HG02678 (cell line): ENCODE measurements around the gene KCTD10.
"Not testable (repeated sequence)": the region's sequence is repeated elsewhere in the genome, so short reads cannot be mapped to it uniquely, and the experiment has no call there.

Experiments
- ATAC-seq: cut with Tn5 transposase; IDR thresholded peaks from one replicate; pipeline ENCODE4 v1.9.1; 2021; ENCODE audit warnings: mild to moderate bottlenecking, moderate library complexity; ENCODE audit not compliant: unreplicated experiment

KCTD10 gene

DNA sequence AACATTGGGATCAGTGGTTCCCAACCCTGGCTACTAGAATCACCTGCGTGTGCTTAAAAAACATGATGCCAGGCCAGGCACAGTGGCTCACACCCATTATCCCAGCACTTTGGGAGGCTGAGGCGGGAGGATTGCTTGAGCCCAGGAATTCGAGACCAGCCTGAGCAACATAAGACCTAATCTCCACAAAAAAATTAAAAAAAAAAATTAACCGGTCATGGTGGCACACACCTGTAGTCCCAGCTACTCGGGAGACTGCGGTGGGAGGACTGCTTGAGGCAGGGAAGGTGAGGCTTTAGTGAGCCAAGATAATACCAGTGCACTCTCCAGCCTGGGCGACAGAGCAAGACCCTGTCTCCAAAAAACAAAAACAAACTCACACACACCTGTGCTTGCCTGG is 2.0 kb downstream of the KCTD10 start:
- ATAC-seq = no peak

DNA sequence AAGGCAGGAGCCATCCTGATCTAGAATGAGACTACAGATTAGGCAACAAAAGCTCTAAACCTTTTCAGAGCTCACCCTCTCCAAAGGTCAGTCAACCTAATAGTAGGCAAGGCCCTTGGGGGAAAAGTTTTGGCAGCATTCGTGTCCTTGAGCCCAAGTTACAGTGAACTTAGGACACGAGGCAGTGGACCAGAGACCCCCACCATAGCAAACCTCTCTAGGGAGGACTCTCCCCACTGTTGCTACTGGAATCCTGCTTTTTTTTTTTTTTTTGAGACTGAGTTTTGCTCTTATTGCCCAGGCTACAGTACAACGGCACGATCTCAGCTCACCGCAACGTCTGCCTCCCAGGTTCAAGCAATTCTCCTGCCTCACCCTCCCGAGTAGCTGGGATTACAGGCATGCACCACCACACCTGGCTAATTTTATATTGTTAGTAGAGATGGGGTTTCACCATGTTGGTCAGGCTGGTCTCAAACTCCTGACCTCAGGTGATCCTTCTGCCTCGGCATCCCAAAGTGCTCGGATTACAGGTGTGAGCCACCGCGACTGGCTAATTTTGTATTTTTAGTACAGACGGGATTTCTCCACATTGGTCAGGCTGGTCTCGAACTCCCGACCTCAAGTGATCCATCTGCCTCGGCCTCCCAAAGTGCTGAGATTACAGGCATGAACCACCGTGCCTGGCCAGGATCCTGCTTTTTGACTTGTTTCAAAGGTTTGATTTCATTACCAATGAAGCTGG is 3.4 kb downstream of the KCTD10 start:
- not testable (repeated sequence) for ATAC-seq

DNA sequence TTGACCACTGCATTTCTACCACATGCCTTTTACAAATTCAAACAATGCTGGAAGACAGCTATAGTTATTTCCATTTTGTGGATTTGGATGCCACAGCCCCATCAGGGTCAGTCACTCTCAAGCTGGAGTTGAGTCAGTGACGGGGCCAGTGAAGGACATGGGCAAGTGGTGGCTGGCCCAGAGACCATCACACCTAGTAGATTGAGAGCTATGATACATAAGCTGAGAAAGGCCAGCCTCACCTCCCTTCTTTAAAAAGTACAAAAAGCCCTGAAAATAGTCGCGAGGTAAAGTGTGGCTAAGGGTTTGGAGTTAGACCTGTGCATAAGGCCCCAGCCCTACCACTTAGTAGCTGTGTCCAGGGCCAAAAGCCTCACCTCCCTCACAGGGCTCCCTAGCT is 4.1 kb downstream of the KCTD10 start:
- no peak for ATAC-seq

DNA sequence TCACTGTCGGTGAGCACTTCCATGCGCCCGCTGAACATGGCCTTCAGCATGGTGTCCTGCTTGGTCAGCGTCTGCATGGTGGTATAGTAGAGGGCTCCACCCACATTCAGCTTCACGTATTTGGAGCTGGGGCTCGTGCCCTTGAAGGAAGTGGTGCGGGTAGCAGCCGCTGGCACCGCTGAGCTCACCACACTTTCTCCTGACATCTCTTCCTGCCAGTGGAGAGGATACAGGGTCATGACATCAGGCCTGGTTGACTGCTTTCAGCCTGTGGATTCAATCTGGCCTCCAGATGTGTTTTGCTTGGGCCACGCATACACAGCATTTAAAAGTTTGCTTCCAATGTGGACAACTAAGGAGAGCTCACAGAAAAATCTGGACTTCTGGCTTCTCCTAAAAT is 7.6 kb downstream of the KCTD10 start:
- no peak for ATAC-seq

DNA sequence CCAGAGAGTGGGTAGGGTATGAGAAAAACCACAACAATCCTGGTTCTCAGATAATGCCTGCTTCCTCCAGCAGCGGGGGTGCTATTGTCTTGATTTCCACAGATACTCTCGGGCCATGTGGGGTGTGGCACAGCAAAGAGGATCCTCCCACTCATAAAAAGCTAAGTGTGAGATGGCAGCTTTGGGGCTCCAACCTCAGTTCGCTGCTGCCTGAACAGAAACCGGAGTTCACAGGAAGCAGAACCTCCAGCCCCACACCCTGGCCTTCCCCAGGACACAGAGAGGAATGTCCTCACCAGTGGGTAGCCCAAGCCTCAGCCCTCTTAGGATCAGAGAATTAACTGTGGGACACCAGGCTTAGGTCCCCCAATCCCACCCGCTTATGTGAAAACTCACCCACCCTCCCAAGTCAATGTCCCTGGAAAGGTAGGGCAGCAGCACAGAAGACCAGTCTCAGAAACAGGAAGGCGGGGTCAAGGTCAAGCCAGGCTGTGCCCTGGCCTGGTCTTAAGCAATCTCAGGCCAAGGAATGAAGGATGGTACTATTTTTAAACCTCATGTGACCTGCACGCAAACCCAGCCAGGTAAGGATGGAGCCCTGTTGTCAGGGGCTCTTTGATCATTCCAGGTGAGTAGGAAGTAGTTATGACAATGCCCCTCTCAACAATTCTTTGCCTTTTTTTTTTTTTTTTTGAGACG is 9.0 kb downstream of the KCTD10 start:
- no peak for ATAC-seq

DNA sequence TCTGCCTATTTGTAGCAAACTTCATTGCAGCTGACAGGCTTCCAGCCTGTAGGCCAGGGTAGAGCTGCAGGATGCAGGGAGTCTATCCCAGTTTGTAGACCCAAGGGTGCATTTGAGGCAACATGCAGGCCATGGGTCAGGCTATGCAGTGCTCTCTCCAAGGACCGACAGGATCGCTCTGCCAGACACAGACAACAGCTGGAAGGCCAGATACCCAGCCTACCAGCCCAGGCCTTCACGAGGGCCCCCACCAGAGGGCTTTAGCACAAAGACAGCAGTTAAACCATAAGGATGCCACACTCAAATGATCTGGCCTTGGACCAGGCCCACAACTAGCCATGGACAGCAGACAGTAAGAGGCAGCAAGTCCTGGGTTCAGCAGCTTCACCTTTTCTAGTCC is 10.3 kb downstream of the KCTD10 start:
- no peak for ATAC-seq

DNA sequence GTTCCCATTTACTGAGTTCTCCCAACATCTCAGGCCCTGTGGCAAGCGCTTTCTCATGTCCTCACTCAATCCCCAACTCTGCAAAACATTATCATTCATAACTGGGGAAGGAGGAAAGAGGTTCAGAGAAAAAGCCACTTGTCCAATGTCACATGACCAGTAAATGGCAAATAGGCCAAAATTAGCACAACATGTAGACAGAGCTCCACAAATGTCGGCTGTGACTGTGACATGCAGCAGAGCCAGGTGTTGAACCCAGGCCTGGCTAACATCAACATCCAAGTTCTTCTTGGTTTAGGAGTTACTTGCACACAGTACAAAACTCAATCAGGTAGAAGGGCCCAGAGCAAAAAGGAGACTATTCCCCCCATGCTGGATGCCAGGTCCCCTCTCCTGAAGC is 10.8 kb downstream of the KCTD10 start:
- no peak for ATAC-seq

DNA sequence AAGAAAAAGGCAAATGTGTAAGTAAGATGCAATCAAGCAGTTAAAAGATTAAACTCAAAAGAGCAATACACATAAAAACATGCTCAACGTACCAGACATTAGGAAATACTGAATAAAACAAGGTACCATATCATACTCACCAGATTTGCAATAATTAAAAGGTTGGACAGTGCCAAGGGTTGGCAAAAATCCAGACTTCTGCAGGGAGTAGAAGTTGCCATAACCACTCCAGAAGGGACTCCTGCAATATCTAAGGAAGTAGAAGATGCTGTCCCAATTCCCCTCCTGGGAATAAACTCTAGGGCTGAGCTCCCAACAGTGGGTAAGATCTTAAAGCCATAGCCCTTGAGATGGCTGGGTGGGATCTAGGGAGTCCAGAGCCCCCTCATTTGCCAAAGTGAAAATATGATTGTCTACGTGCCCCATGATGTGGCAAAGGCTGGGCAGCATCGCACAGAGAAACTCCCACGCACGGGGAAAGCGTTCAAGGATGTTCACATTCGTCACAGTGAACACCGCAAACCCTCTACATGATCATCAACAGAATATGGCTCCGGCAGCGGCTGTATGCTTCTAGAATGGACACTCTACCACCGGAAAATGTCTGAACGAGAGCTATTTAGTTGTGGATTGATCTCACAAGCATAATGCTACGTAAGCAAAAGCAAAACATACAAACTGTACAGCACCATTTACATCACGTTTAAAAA is 12.3 kb downstream of the KCTD10 start:
- ATAC-seq = no peak

DNA sequence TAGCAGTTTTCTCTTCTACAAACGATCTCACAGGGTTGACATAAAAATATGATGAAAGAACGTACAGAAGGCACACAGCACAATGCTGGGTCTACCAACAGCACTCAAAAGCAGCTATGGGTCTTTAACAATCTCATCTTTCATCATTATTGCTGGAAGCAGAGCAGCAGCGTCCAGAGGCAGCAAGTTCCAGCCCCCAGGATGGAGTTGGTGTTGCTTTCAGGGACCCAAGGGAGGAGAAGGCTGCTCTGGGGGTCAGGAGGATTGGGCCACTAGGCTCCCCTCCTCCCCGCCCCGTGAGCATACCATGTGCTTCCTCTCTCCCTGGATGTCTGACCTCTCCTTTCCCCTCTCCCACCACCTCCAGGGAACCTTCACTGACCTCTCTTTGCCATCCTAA is 13.3 kb downstream of the KCTD10 start:
- ATAC-seq = no peak

DNA sequence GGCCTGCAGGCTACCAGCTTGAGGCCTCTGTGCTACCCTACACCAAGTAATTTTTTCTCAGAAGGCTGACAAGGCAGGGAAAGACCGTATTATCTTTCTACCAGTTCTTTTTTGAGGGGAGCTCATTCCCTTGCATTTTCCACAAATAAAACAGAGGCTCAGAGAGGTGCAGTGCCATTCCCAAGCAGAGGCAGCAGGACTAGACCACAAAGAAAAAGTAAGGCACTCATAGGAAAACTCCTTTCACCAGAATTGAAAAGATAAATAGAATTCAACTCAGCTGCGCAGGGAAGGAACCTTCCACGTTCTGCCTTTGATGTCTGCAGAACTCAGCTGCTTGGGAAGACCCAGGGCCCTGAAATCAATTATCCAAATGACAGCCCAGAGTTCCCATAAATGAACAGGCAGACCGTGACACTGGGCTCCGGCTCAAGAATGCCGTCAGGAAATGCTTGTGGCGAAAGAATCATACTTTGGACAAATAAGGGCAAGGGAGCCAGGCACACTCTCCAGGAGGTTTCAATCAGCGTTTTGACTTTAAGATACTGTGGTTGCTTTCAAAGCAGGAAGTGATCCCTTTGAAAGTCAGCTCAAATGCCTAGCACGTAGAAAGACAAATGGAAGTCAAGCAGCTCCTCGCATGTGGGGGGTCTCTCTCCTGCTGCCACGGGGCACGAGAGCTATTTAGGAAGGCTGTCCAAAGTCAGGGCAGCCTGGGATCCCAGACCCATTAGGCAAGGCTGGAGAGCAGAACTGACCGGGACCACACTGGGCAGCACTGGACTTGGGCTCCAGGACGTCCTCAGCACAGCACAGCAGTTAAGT is 14.0 kb downstream of the KCTD10 start:
- no peak for ATAC-seq

DNA sequence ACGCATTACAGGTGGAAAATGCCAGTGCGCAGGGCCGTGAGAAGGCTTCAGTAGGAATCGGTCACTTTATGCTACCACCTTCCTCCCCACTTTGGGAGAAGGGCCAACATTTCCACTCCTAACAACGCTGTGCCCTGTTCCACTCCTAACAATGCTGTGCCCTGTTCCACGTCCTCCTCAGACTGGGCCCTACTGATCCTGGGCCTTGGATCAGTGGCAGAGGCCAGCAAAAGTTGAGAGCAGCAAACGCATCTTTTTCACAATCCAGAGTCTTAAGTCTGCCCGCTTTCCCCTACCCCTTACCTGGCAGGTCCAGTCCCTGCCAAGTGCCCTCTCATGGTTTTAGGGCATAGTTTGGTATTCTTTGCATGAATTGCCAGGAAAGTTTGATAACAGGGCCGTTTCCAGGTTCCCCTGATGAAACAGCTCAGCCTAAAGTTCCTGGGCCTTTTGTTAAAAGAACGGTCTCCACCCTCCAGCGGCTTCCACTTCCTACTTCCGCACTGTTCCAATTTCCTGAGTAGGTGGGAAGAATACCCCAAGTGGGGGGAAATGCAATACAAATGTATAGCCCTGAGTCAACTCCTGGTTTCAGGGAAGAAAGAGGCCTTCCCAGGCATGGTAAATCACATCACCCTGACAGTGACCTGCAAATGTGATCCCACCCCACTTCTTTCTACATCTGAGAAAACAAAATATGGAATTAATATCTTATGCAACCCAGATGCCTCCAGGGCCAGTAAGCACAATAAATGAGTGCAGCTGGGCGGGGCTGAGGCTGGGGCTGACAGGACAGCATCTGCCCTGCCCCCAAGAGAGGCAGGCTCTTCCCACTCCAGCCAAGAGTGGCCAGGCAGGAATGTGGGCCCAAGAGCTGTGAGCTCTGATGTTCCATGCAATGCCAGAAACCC is 15.0 kb downstream of the KCTD10 start:
- ATAC-seq = no peak

DNA sequence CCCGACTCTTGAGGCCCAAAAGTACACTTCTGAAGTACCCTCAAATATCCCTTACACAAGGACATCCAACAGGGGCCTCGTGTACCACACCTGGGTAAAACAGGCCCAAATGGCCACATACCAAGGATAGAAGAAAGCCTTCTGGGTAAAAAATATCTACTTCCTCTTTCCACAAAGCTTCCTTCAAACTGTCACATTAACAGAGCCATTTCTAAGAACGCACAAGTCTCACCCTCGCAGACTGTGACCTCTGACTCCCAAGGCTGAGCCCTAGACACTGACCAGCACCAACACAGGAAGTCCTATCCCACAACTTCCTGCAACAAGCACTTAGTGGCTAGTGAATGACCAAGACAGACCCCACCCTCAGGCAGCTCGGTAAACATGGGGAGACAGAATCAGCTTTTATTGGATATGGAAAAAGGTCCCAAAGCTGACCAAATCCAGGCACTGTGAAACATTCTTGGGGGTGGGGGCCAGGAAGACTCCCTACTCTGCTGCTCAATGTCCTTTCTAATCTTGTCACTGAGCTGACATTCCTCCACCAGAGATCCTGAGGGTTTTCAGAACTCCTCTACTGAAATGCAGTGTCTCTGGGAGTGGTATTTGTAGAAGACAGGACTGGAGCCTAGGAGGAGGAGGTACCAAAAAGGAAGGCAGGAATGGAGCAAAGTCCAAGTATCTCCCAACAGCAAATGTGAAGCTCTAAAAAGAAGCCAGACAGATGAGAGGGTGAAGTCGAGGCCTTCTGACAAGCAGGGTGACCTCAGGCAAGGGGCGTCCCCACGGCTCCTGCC is 15.9 kb downstream of the KCTD10 start:
- ATAC-seq = no peak

DNA sequence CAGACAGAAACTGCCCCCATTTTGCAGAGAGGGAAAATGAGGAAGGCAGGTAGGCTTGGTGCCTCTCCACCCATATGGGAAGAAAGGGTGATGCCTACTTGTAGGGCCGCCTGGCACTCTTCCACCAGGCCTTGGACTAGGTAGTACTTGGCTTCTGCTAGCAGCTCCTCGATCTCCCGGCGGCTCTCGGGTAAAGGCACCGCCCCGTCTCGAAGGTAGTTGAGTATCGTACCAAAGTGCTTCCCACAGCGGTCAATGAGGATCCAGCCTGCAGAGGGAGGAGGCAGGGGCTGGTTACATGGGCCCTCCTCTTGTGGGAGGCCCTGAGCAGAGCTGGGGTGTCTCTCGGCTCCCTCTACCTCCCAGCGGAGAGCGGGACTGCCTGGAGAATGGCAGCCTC is 16.6 kb downstream of the KCTD10 start:
- ATAC-seq = no peak

DNA sequence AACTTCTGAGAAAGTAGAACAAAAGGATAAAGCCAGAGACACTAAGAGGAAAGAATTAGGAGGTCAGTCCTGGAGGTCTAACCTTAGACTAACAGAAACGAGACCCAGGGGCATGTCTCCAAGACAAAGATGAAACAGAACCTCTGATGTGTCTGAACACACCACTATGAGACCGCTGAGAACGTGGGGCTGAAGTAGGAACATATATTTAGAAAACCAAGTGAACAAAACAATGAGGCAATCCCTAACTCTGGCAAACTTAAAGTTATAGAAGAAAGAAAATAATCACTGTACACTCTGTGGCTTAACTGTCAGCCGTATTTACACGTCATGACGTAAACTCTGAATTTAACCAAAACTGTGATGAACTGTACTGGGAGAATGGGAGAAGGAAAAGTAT is 17.9 kb downstream of the KCTD10 start:
- ATAC-seq = no peak

DNA sequence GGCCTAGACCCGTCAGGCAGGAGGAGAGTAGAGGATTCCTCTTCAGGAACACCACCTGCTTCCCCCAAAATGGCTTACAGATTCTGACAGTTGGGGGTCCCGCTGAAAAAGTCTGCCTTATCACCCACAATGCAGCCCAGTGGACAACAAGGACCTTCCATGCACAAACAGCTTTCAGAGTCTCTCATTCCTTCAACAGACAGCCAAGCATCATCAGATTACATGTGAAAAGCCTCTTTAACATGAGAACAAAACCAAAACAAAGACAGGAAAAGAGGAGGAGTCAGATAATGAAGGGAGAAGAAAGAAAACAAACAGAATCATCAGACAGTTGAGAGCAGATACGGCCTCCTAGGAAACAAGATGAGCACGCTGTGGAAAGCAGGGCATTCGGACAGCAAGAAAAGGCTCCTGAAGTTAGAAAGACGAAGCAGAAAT is 18.3 kb downstream of the KCTD10 start:
- no peak for ATAC-seq

DNA sequence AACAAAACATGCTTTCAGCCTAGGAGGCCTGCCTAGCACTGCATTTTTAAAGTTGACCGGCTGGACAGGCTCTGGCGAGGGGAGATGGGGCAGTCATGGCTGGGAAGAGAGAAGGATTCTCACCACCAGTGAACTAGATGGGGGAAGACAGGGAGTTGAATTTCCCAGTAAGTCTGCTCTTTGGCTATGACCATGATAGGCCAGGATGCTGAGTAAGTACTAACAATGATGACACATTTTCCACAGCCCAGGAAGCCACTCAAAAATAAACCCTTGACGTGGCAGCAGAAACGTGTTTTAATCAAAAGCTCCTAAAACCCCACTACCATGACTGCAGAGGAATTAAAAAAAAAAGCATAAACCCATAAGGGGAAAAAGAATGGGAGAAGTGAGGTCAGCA is 19.0 kb downstream of the KCTD10 start:
- ATAC-seq = no peak

DNA sequence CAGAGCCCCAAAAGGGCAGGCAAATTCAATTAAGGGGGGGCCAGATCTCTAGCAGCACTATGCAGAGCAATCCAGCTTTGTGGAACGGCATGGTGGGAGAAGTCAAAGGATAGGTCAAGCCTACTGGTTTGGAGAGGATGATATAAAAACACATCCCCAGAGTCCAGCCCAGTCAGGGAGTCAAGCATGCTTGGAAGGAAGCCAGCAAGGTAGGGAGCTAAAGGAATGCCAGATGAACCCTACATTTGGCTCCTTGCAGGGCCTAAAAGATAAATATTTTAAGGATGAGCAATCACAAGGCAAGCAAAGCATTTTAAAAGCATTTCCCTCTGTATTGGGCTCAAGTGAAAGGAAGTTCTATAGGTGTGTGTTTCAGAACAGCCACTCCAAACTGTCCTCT is 21.4 kb downstream of the KCTD10 start:
- ATAC-seq = no peak

DNA sequence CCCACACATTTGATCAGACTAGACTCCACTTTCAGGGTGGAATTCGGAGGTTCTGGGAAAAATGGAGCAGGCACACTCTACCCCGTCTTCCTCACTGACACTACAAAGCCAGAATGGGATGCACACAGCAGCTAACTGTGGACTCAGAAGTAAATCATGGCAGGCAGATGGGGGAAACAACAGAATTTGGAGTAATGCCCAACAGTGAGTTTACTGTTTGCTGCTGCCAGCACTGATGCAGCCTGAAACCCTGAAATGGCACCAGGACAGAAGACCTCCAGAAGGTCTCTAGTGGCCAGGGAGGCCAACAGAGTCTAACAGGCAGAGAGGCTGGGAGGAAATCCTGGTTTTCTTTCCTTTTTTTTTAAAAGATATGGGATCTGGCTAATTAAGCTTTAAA is 24.6 kb downstream of the KCTD10 start:
- no peak for ATAC-seq

DNA sequence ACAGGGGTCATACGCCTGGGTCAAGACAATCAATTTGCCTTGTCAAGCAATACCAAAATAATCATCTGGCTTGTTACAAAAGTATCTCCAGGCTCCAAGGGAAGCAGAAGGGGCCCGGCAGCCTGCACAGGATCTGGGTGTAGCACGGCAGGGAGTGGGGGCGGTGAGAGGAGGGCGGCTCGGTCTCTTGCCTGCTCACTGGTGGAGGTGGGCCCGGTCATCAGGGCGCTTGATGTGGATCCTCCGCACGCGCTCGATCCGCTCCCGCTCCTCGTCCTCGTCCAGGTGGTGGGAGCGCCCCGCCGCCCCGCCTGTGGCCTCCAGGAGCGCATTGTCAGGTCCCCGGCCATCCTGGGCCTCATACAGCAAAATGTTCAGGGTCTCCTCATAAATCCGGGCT is 25.7 kb downstream of the KCTD10 start:
- ATAC-seq = no peak
